ENCODE results near the gene REEP2. TPM values are rescaled to one million over a fixed set of nuclear protein-coding genes. Genes with fewer than 3 reads are reported as not detected.

Gene REEP2
- total and polyA plus RNA-seq, 11 donors, result 1.6 to 11.2 (median 5.4) TPM

DNA sequence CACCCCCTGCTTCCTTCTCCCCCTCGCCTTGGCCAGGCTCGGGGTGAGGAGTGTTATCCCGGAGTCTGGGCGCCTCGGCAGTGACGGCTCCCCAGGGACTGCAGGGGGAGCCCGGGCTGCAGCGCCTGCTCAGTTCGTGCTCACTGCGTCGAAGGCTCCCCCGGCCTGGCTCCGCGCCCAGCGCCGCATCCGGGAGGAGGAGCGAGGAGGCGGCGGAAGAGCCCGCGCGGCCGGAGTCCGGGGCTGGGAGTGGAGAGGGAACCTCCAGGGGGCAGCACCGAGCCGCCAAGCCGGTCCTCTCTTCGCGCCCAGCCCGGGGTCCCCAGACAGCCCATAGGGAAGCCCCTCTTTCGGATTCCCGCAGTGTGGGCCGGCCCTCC, 25.1 kb downstream of the REEP2 start:
- Histone ChIP-seq H3K4me1 (peaks cover 0 to 68% (median 37%) of the 10 kb centered on the region in 12 donors), H3K27ac (peak overlapping the region; percentile 93 to 100 (median 98)), H3K4me3 (peak overlapping the region; percentile 62 to 95 (median 86)), H3K36me3 (peaks cover 0 to 25% (median 16%) of the 10 kb centered on the region in 9 donors), H3K9me3 (no peaks in the 10 kb centered on the region), H3K27me3 (no peaks in the 10 kb centered on the region)
- ATAC-seq, result peak; percentile 77 to 84 (median 80)
- TF ChIP-seq CTCF (IDR thresholded peaks at IDR 0.05), result peak; percentile 85 to 99 (median 94)
- peak in 1 of 2 donors; percentile 73 for TF ChIP-seq POLR2A (IDR thresholded peaks at IDR 0.05)
- intact Hi-C loops (cut with DNase I), result loop anchor here in 7 of 10 donors (1.0 to 5.0 kb wide), 7 partner anchors 27 to 79 kb away; partner anchors contain the start of gene ETF1 (in 5 of the 7)
- DNase-seq, result peak; percentile 96 to 98 (median 97)
- 0 to 1% (median 0%) methylated on average over 27 to 34 of the region's 34 CpGs for WGBS, 4 donors

DNA sequence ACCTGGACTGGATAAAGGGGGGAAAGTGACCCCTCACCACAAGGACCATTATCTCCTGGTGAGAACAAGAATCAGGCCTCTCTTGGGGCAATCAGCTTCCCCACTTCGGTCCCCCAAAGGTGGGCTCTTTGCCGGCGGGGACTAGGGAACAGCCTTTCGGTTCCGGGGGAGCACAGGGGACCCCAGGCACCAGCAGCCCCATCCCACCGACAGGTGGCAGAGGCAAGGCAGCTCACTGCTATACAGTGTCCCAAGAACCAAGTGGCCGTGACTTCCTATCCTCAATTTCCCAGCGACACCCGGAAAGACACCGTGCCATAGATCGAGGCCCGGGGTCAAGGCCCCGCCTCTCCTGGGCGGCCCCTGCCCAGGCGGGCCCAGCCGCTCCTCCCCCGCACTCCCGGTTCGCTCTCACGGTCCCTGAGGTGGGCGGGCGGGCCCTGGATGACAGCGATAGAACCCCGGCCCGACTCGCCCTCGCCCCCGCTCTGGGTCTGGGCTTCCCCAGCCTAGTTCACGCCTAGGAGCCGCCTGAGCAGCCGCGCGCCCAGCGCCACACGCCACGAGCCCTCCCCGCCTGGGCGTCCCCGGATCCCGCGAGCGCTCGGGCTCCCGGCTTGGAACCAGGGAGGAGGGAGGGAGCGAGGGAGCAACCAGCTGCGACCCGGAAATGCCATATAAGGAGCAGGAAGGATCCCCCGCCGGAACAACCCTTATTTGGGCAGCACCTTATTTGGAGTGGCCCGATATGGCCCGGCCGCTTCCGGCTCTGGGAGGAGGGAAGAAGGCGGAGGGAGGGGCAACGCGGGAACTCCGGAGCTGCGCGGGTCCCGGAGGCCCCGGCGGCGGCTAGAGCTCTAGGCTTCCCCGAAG, 25.8 kb downstream of the REEP2 start:
- WGBS, 4 donors, result 0 to 1% (median 1%) methylated on average over 23 to 64 of the region's 64 CpGs
- H3K4me3 ChIP-seq, result peak overlapping the region; percentile 62 to 95 (median 86)
- peak overlapping the region; percentile 93 to 100 (median 98) for H3K27ac ChIP-seq
- peak; percentile 84 to 91 (median 86) for ATAC-seq
- no peaks in the 10 kb centered on the region for H3K27me3 ChIP-seq
- H3K4me1 ChIP-seq, result peaks cover 0 to 62% (median 32%) of the 10 kb centered on the region in 12 donors
- no peaks in the 10 kb centered on the region for H3K9me3 ChIP-seq
- DNase-seq, result peak; percentile 97
- H3K36me3 ChIP-seq, result peaks cover 0 to 25% (median 16%) of the 10 kb centered on the region in 9 donors
- TF ChIP-seq POLR2A (IDR thresholded peaks at IDR 0.05) (peak in 1 of 2 donors; percentile 35), CTCF (IDR thresholded peaks at IDR 0.05) (peak; percentile 18 to 54 (median 32))
- intact Hi-C loops (cut with DNase I), result loop anchor here in 7 of 10 donors (1.0 to 5.0 kb wide), 8 partner anchors 26 to 78 kb away; partner anchors contain the start of gene ETF1 (in 5 of the 7)

GRCh38 chr5:138465261-138466124, 26.6 kb downstream of the REEP2 start, which contains the start of gene EGR1:
TSS of gene EGR1 (plus strand) at chr5:138465479. CDS start at chr5:138465762, 283 bp downstream.
- intact Hi-C loops (cut with DNase I), result loop anchor here in 5 of 10 donors (2.0 to 5.0 kb wide), 4 partner anchors 25 to 77 kb away; partner anchors contain the start of gene ETF1 (in 4 of the 5)
- Histone ChIP-seq H3K36me3 (peaks cover 0 to 25% (median 16%) of the 10 kb centered on the region in 9 donors), H3K4me1 (peaks cover 0 to 55% (median 31%) of the 10 kb centered on the region in 12 donors)

More at GRCh38 chr5:138465261-138466124, 26.6 kb downstream of the REEP2 start, which contains the start of gene EGR1:
- H3K27me3 ChIP-seq, result no peaks in the 10 kb centered on the region
- DNase-seq (peak; percentile 95 to 96 (median 96)), ATAC-seq (peak; percentile 52 to 78 (median 67))
- peak within 1 kb of the TSS; percentile 62 to 95 (median 86) for H3K4me3 ChIP-seq
- H3K9me3 ChIP-seq, result no peaks in the 10 kb centered on the region
- WGBS, 4 donors, result 0 to 1% (median 1%) methylated on average over 26 to 85 of the region's 85 CpGs
- H3K27ac ChIP-seq, result peak within 1 kb of the TSS; percentile 93 to 100 (median 98)
- TF ChIP-seq POLR2A (IDR thresholded peaks at IDR 0.05), result peak in 1 of 2 donors; percentile 89
- TF ChIP-seq CTCF (IDR thresholded peaks at IDR 0.05), result peak in 1 of 12 donors; percentile 4

Data from heart left ventricle (tissue), 16 donors.